ENCODE results near the gene ETNK2. TPM values are rescaled to one million over a fixed set of nuclear protein-coding genes. Genes with fewer than 3 reads are reported as not detected.

The ETNK2 gene
- total RNA-seq, 4 donors from 2014 or later, result 12.4 to 77.8 (median 32.6) TPM

- no peak for TF ChIP-seq CTCF (IDR thresholded peaks at IDR 0.05; ENCODE audit: low read depth)
Measured at GRCh38 chr1:204194771-204195170, 42.9 kb upstream of the ETNK2 start.

- no peak for TF ChIP-seq CTCF (IDR thresholded peaks at IDR 0.05; ENCODE audit: low read depth)
Measured at GRCh38 chr1:204194080-204194479, 42.2 kb upstream of the ETNK2 start.

GRCh38 chr1:204192589-204193352, 40.9 kb upstream of the ETNK2 start:
- TF ChIP-seq CTCF (IDR thresholded peaks at IDR 0.05; ENCODE audit: low read depth), result no peak

- TF ChIP-seq CTCF (IDR thresholded peaks at IDR 0.05; ENCODE audit: low read depth), result no peak
Measured at GRCh38 chr1:204192046-204192445, 40.2 kb upstream of the ETNK2 start.

- TF ChIP-seq CTCF (IDR thresholded peaks at IDR 0.05; ENCODE audit: low read depth), result no peak
Measured at GRCh38 chr1:204191456-204191855, 39.6 kb upstream of the ETNK2 start.

GRCh38 chr1:204190212-204191211, 38.7 kb upstream of the ETNK2 start:
- no peak for TF ChIP-seq CTCF (IDR thresholded peaks at IDR 0.05; ENCODE audit: low read depth)
